ENCODE data around the gene ZMYND8.

ZMYND8 gene

GRCh38 chr20:47306095-47306494, 50.4 kb downstream of the ZMYND8 start:
- Histone ChIP-seq H3K9ac (ENCODE audit: low read length) (no peak overlapping the region), H3K4me1 (ENCODE audit: control insufficient read depth, insufficient read depth, low read length) (peaks cover 26% of the 10 kb centered on the region), H3K27me3 (ENCODE audit: control insufficient read depth, insufficient read depth, low read length) (no peaks in the 10 kb centered on the region), H3K36me3 (ENCODE audit: control insufficient read depth, insufficient read depth, low read length) (peaks cover 4% of the 10 kb centered on the region), H3K27ac (ENCODE audit: low read depth, low read length) (no peak overlapping the region), H3K4me3 (ENCODE audit: low read length) (no peak overlapping the region)

DNA sequence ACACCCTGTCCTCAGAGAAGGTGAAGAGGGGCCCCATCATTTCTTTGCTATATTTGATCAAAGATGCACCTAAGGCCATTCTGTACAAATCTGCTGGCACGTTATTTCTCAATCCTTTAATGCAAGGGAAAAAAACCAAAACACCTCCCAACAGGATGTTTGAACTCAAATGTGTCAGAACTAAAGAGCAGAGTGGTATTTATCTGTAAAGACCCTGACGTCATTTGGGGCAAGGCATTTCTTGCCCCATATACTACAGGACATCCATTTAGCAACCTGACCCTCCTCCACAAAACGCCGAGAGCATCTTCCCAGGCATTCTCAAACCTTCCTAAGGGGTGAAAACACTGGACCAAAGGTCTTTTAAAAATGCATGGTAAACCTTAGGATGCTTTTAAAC, 50.8 kb downstream of the ZMYND8 start:
- H3K4me1 ChIP-seq (ENCODE audit: control insufficient read depth, insufficient read depth, low read length), result peaks cover 26% of the 10 kb centered on the region

GRCh38 chr20:47304287-47304686, 52.2 kb downstream of the ZMYND8 start:
- H3K27me3 ChIP-seq (ENCODE audit: control insufficient read depth, insufficient read depth, low read length), result no peaks in the 10 kb centered on the region
- peaks cover 22% of the 10 kb centered on the region for H3K4me1 ChIP-seq (ENCODE audit: control insufficient read depth, insufficient read depth, low read length)
- H3K27ac ChIP-seq (ENCODE audit: low read depth, low read length), result peak overlapping the region; percentile 86
- H3K36me3 ChIP-seq (ENCODE audit: control insufficient read depth, insufficient read depth, low read length), result peaks cover 4% of the 10 kb centered on the region
- H3K4me3 ChIP-seq (ENCODE audit: low read length), result no peak overlapping the region
- H3K9ac ChIP-seq (ENCODE audit: low read length), result no peak overlapping the region

More for the DNA sequence above, 50.8 kb downstream of the ZMYND8 start:
- Histone ChIP-seq H3K36me3 (ENCODE audit: control insufficient read depth, insufficient read depth, low read length) (peaks cover 4% of the 10 kb centered on the region), H3K9ac (ENCODE audit: low read length) (no peak overlapping the region), H3K27ac (ENCODE audit: low read depth, low read length) (no peak overlapping the region), H3K4me3 (ENCODE audit: low read length) (no peak overlapping the region), H3K27me3 (ENCODE audit: control insufficient read depth, insufficient read depth, low read length) (no peaks in the 10 kb centered on the region)

DNA sequence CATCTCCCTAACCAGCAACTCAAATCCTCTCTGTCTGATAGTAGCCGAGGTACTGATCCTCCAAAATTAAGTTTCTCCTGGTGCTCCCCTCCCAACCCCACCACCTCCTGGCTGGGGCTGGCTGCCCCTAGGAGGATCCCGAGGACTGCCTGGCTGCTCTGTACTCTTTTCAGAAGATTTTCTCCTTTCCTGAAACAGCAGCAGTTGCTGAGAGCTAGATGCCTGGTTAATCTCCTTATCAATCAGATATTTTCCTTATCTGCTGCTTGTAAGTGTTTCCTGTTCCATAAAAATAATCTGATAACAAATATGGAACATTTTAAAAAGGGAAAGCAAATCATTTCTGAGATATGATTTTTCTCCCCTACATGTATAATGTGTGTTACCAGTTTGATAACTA, 52.8 kb downstream of the ZMYND8 start:
- Histone ChIP-seq H3K27ac (ENCODE audit: low read depth, low read length) (peak overlapping the region; percentile 86), H3K4me1 (ENCODE audit: control insufficient read depth, insufficient read depth, low read length) (peaks cover 18% of the 10 kb centered on the region), H3K9ac (ENCODE audit: low read length) (no peak overlapping the region)

GRCh38 chr20:47300071-47300470, 56.4 kb downstream of the ZMYND8 start:
- Histone ChIP-seq H3K36me3 (ENCODE audit: control insufficient read depth, insufficient read depth, low read length) (peaks cover 10% of the 10 kb centered on the region), H3K4me1 (ENCODE audit: control insufficient read depth, insufficient read depth, low read length) (peaks cover 15% of the 10 kb centered on the region), H3K9ac (ENCODE audit: low read length) (no peak overlapping the region), H3K27ac (ENCODE audit: low read depth, low read length) (no peak overlapping the region), H3K4me3 (ENCODE audit: low read length) (no peak overlapping the region), H3K27me3 (ENCODE audit: control insufficient read depth, insufficient read depth, low read length) (no peaks in the 10 kb centered on the region)

More for the DNA sequence above, 52.8 kb downstream of the ZMYND8 start:
- no peak overlapping the region for H3K4me3 ChIP-seq (ENCODE audit: low read length)
- peaks cover 4% of the 10 kb centered on the region for H3K36me3 ChIP-seq (ENCODE audit: control insufficient read depth, insufficient read depth, low read length)
- H3K27me3 ChIP-seq (ENCODE audit: control insufficient read depth, insufficient read depth, low read length), result no peaks in the 10 kb centered on the region

- H3K27ac ChIP-seq (ENCODE audit: low read depth, low read length), result no peak overlapping the region
- H3K36me3 ChIP-seq (ENCODE audit: control insufficient read depth, insufficient read depth, low read length), result peaks cover 10% of the 10 kb centered on the region
- H3K4me3 ChIP-seq (ENCODE audit: low read length), result no peak overlapping the region
- no peak overlapping the region for H3K9ac ChIP-seq (ENCODE audit: low read length)
- peaks cover under 1% of the 10 kb centered on the region for H3K4me1 ChIP-seq (ENCODE audit: control insufficient read depth, insufficient read depth, low read length)
- no peaks in the 10 kb centered on the region for H3K27me3 ChIP-seq (ENCODE audit: control insufficient read depth, insufficient read depth, low read length)
These were observed 57.9 kb downstream of the ZMYND8 start for GRCh38 chr20:47298624-47299023.

- H3K9ac ChIP-seq (ENCODE audit: low read length), result no peak overlapping the region
- H3K36me3 ChIP-seq (ENCODE audit: control insufficient read depth, insufficient read depth, low read length), result peaks cover 10% of the 10 kb centered on the region
- no peak overlapping the region for H3K4me3 ChIP-seq (ENCODE audit: low read length)
- H3K27me3 ChIP-seq (ENCODE audit: control insufficient read depth, insufficient read depth, low read length), result no peaks in the 10 kb centered on the region
- H3K4me1 ChIP-seq (ENCODE audit: control insufficient read depth, insufficient read depth, low read length), result no peaks in the 10 kb centered on the region
- H3K27ac ChIP-seq (ENCODE audit: low read depth, low read length), result no peak overlapping the region
These were observed 58.8 kb downstream of the ZMYND8 start for GRCh38 chr20:47297746-47298145.

- no peaks in the 10 kb centered on the region for H3K27me3 ChIP-seq (ENCODE audit: control insufficient read depth, insufficient read depth, low read length)
- H3K4me1 ChIP-seq (ENCODE audit: control insufficient read depth, insufficient read depth, low read length), result no peaks in the 10 kb centered on the region
- H3K27ac ChIP-seq (ENCODE audit: low read depth, low read length), result no peak overlapping the region
- no peak overlapping the region for H3K4me3 ChIP-seq (ENCODE audit: low read length)
- H3K9ac ChIP-seq (ENCODE audit: low read length), result no peak overlapping the region
- H3K36me3 ChIP-seq (ENCODE audit: control insufficient read depth, insufficient read depth, low read length), result peaks cover 10% of the 10 kb centered on the region
These were observed 59.5 kb downstream of the ZMYND8 start for GRCh38 chr20:47296950-47297349.

- Histone ChIP-seq H3K27ac (ENCODE audit: low read depth, low read length) (peak overlapping the region; percentile 3), H3K9ac (ENCODE audit: low read length) (no peak overlapping the region), H3K27me3 (ENCODE audit: control insufficient read depth, insufficient read depth, low read length) (no peaks in the 10 kb centered on the region), H3K4me1 (ENCODE audit: control insufficient read depth, insufficient read depth, low read length) (no peaks in the 10 kb centered on the region), H3K36me3 (ENCODE audit: control insufficient read depth, insufficient read depth, low read length) (peaks cover 11% of the 10 kb centered on the region), H3K4me3 (ENCODE audit: low read length) (no peak overlapping the region)
These were observed 60.5 kb downstream of the ZMYND8 start for GRCh38 chr20:47295921-47296426.

DNA sequence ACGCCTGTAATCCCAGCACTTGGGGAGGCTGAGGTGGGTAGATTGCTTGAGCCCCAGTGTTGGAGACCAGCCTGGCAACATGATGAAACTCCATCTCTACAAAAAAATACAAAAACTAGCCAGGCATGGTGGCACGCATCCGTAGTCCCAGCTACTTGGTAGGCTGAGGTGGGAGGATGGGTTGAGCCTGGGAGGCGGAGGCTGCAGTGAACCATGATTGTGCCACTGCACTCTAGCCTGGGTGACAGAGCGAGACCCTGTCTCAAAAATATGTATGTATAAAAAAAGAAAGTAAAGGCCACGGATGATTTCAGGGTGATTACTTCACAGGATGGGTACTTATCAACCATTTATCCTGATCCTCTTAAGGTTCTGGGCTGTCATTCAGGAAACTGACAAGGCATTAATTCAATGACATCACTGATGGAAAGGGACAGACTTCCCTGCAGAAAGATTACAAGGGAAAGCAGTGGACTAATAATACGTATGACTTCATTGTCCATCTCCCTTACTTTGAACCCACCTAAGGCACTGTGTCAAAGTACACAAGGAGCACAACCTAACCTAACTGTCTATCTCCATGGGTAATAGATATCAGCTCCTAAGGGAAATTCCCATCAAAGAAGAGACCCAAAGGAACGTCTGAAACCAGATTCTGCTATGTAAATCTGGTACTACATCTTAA, 61.2 kb downstream of the ZMYND8 start:
- no peak overlapping the region for H3K4me3 ChIP-seq (ENCODE audit: low read length)
- no peak overlapping the region for H3K9ac ChIP-seq (ENCODE audit: low read length)

DNA sequence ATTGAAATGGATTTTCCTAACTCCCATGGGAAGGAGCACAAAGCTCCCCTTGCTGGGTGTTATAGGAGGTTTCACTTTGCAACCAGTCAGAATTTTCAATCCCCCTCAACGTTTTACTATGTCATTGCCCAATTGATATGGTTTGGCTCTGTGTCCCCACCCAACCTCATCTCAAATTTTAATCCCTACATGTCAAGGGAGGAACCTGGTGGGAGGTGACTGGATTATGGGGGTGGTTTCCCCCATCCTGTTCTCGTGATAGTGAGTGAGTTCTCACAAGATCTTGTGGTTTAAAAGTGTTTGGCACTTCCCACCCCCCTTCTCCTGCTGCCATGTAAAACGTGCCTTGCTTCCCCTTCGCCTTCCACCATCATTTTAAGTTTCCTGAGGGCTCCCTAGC, 62.9 kb downstream of the ZMYND8 start:
- H3K4me1 ChIP-seq (ENCODE audit: control insufficient read depth, insufficient read depth, low read length), result no peaks in the 10 kb centered on the region
- H3K27me3 ChIP-seq (ENCODE audit: control insufficient read depth, insufficient read depth, low read length), result no peaks in the 10 kb centered on the region
- no peak overlapping the region for H3K4me3 ChIP-seq (ENCODE audit: low read length)
- H3K9ac ChIP-seq (ENCODE audit: low read length), result no peak overlapping the region
- no peak overlapping the region for H3K27ac ChIP-seq (ENCODE audit: low read depth, low read length)
- H3K36me3 ChIP-seq (ENCODE audit: control insufficient read depth, insufficient read depth, low read length), result peaks cover 14% of the 10 kb centered on the region

More for the DNA sequence above, 61.2 kb downstream of the ZMYND8 start:
- Histone ChIP-seq H3K27ac (ENCODE audit: low read depth, low read length) (no peak overlapping the region), H3K36me3 (ENCODE audit: control insufficient read depth, insufficient read depth, low read length) (peaks cover 13% of the 10 kb centered on the region), H3K4me1 (ENCODE audit: control insufficient read depth, insufficient read depth, low read length) (no peaks in the 10 kb centered on the region), H3K27me3 (ENCODE audit: control insufficient read depth, insufficient read depth, low read length) (no peaks in the 10 kb centered on the region)

DNA sequence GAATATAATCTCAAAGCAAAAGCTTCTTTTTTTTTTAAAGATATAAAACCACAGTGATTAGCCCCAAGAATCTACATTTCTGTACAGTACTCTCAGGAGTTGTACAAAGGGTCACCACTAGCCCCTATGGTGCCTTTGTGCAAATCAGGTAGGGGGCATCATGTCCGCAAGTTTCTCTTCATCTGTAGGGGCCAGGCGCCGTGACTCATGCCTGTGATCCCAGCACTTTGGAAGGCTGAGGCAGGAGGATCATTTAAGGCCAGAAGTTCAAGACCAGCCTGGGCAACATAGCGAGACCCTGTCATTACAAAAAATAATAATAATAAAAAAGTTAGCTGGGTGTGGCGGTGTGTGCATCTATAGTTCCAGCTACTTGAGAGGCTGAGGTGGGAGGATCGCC, 63.9 kb downstream of the ZMYND8 start:
- H3K27me3 ChIP-seq (ENCODE audit: control insufficient read depth, insufficient read depth, low read length), result no peaks in the 10 kb centered on the region
- H3K4me3 ChIP-seq (ENCODE audit: low read length), result no peak overlapping the region
- no peaks in the 10 kb centered on the region for H3K4me1 ChIP-seq (ENCODE audit: control insufficient read depth, insufficient read depth, low read length)
- H3K36me3 ChIP-seq (ENCODE audit: control insufficient read depth, insufficient read depth, low read length), result peaks cover 12% of the 10 kb centered on the region
- H3K27ac ChIP-seq (ENCODE audit: low read depth, low read length), result no peak overlapping the region
- H3K9ac ChIP-seq (ENCODE audit: low read length), result no peak overlapping the region

All from rectal smooth muscle tissue (tissue), 1 donor.